Gastrocnemius medialis (tissue), 4 donors: ENCODE measurements around the gene ZFYVE16.

Source experiments
- POLR2A ChIP-seq, 2 donors: fragments of 450-650 bp; IDR thresholded peaks; one replicate each; pipeline ENCODE4 v1.6.1; 2017; ENCODE audit warnings: antibody characterized with exemption in 2 of 2, mild to moderate bottlenecking in 2 of 2, moderate library complexity in 2 of 2
- TF ChIP-seq, protein P1 (sequence below), 5 experiments: fragments of 450-650 bp in 3 of 5; fragments of 200-600 bp in 2 of 5; sonication (generic) in 2 of 5; IDR thresholded peaks in 4 of 5; conservative IDR thresholded peaks in 1 of 5; 1 replicate in 4 of 5; 2 replicates in 1 of 5; pipeline ENCODE4 v1.5.1; 2016 to 2019; ENCODE audit warnings: antibody characterized with exemption in 5 of 5, mild to moderate bottlenecking in 3 of 5, moderate library complexity in 3 of 5

DNA sequence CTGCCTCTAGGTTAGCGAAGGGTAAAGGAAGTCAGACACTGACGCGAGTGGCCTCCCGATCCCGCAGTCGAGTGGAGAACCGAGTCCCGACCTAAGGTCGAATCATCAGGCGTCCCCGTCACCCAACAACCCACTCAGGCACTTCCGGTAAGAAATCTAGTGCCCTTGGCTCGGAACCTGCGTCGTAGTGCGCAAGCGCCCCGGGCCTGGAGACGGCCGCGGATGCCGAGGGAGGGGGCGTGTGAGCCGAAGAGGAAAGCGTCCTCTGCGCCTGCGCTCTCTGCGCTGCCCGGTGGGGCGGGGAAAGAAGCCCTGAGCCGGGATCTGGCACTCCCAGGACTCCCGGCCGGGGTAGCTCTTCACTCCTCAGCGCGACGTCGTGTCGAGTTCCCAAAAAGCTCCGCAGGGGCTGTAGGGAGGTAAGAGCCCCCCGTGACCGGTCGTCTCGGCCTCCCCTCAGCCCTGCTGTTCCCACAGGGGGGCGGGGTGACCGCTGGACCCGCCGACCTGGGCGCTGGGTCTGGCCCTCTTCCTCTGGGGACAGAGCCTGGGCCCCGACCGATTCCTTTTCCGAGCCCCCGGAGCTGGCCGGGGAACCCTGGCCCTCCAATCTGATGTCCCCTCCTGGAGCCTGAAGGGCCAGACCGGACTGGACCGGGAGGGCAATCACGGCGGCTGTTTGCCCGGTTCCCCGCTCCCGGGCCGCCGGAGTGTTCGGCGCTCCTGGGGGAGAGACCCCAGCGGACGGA lies at the start of gene ZFYVE16:
- peak; percentile 87 to 93 for TF ChIP-seq POLR2A (IDR thresholded peaks at IDR 0.05)
- TF ChIP-seq, protein P1, sequence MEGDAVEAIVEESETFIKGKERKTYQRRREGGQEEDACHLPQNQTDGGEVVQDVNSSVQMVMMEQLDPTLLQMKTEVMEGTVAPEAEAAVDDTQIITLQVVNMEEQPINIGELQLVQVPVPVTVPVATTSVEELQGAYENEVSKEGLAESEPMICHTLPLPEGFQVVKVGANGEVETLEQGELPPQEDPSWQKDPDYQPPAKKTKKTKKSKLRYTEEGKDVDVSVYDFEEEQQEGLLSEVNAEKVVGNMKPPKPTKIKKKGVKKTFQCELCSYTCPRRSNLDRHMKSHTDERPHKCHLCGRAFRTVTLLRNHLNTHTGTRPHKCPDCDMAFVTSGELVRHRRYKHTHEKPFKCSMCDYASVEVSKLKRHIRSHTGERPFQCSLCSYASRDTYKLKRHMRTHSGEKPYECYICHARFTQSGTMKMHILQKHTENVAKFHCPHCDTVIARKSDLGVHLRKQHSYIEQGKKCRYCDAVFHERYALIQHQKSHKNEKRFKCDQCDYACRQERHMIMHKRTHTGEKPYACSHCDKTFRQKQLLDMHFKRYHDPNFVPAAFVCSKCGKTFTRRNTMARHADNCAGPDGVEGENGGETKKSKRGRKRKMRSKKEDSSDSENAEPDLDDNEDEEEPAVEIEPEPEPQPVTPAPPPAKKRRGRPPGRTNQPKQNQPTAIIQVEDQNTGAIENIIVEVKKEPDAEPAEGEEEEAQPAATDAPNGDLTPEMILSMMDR (IDR thresholded peaks at IDR 0.05 in 4 of 5, conservative IDR thresholded peaks at IDR 0.05 in 1 of 5) = peak; percentile 48 to 74 (median 60)
